HG03439 (cell line): Measurements from ENCODE around the gene PXDN.
"Not testable (repeated sequence)": the region's sequence is repeated elsewhere in the genome, so short reads cannot be mapped to it uniquely, and the experiment has no call there.

Experiments used
- ATAC-seq: cut with Tn5 transposase; IDR thresholded peaks from one replicate; pipeline ENCODE4 v1.9.1; 2021; ENCODE audit warnings: mild to moderate bottlenecking, moderate library complexity; ENCODE audit not compliant: unreplicated experiment

Gene PXDN

DNA sequence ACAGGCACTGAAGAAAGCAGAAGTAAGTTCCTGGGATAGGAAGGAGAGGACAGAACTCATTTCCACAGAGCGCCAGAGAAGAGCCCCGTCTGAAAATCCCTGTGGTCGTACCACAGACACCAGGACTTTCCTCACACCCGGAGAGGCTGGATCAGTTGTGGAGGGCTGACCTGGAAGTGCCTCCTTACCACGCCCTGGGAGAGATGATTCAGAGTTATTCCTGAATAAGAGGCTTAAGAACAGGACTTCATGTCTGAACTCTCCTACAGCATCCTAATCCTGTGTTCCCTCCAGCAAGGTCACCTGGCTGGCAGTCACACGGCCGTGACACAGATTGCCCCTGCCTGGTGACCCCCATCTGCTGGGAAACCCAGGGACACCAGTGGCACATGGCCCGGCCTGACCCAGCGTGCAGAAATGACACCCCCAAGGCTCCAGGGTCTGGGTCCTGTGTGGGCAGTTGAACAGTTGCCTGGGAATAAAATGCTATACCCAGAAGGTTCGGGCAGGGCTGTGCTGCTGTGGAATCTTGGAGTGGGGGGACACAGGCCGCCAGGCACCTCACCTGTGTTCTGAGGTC is 105.9 kb downstream of the PXDN start:
- no peak for ATAC-seq

DNA sequence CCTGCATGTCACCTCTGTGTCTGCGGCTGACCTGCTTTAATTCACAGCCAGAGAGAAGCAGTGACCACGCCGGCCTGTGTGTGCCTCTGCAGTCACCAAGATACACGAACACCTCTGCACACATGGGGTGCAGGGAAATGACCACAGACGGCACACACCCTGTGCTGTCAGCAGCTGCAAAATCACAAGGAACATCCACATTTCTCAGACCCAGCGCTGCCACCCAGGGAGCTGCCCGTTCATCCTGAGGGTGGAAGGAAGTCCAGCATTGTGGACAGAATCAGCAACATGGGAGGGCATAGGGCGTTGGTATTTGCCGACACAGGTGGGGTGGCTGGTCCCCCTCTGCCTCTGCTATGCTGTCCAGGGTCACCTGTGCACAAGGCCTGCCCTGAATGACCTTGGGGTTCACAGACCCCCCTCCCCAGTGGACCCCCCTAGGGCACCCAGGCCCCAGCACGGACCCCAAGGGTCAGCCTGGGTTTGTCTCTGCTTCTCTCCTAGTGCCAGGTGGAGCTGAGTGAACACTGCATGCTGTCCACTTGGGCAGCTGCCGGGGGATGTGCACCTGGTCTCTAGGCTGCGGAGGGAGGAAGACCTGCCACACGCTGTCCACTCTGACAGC is 107.4 kb downstream of the PXDN start:
- no peak for ATAC-seq

DNA sequence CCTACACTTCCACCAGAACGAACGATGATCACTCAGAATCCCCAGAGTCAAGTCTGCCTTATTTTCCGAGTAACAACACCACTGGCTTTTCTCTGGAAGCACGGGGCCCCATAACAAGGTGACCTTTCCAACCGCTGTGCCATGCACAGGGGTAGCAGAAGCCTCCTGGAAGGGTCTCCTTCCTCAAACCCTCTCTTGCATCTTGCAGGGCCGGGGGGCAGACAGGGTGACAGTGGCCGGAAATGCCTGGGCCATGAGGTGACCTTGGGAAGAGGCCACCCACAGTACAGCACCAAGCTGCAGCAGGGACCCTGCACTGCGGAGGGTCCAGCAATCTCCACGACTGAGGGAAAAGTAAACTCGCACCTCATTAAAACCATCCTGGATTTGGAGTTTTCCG is 108.5 kb downstream of the PXDN start:
- ATAC-seq = no peak

DNA sequence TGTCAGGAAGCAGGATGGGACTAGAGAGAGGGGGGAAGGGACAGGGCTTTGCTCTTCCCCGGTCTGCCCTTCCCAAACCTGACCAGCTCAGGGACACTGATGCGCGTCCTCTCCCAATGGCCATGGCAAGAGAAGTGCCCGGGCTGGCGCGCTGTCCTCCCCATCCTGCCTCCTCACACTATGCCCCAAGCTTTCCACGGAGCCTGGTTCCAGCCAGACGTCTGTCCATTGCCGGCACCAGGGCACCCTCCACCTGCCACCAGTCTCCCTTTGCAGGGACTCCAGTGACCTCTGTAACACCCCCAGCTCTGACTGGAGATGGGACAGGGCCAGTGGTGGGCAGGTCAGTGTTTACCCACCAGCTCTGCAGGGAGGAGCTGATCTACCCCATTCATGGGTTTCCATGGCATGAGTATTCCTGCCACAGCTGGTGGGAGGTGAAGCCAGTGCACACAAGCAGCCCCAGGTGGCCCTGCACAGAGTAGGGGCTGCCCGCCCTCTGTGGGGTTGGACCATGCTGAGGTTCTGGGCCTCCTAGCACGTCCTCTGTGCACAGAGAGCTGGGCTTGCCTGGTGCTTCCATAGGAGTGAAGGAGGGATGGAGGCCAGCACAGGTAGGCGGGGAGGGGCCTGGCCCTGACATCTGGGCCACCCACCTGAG is 109.5 kb downstream of the PXDN start:
- ATAC-seq = no peak

DNA sequence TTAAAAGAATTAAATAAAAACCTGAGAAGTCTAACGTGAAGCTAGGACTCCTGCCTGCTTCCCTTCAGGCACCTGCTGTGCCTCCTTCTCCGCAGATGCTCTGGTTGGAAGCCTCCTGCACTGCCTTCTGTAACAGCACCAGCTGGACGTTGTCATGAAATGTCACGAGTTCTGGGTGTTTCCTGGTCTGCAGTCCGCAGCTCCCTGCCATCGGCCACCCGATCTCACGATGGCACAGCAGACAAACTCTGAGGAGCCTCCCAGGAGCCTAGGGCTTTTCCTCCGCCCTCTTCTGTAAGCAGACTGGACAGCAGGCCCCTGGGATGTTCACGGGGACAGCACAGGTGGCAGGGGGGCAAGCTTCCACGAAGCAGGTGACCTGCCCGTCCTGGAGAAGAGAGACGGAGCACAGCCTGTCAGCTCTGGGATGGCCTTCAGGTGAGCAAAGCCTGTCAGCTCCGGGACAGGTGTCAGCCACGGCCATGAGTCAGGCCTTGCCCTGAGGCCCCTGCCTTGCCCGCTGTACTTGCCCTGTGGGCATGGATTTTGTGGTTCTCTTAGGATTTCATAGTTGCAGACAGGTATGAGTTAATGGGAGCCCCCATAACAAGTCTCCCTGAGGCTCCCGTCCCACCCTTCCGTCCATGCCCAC is 110.3 kb downstream of the PXDN start:
- no peak for ATAC-seq

DNA sequence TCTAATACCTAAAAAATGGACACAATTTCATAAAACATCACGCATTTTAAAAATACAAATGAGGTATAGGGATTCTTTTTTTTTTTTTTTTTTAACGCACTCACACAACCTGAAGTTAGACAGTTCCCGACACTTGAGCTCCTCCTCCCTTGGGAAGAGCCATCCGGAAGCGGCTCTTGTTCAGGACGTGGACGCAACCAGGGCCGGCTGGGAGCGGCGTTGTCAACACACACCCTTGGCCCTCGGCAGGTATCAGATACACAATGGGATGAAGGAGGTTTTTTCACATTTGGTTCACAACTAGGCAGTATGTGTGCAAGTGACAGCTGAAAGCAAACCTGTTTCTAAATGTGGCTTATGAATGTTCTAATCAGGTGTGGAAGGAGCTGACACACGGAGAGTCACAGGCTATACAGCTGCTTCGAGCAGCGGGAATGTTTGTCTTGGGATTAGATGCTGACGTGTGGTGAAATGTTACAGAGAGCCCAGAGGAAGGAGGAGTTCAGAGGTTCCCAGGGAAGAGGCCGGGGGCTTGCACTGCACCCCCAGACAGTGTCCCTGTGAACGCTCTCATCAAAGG is 111.1 kb downstream of the PXDN start:
- ATAC-seq = no peak

DNA sequence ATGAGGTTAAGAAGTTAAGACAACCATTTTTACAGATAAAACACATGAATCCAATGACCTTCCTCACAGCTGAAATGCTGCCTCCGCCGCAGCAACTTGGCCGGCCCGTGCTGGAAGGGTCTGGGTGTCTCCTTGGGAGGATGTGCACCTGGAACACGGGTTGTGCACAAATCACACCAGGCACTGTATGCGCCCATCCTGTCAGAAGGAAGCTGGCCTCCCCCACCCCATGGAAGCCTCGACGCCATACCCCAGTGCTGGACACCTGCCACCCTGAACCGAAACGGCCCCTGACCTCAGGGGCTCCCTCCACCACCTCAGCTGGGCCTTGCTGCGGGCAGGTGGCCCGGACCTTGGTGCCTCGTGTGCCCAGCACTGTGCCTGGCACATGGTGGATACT is 111.8 kb downstream of the PXDN start:
- ATAC-seq = no peak

DNA sequence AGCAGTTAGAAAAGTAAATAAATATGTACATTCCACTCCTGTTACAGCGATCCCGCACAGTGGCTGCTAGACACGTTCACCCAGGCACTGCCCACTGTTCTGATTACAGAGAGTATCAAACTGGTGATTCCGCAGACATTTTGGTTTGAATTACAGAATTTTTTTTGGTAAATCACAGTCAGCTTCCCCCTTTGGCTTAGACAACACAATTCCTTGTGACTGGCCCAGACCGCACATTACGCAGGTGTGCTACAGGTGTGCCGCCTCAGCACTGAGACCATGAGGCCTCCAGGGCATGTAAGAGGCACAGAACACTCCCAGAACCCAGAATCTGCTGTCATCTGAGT is 112.3 kb downstream of the PXDN start:
- ATAC-seq = no peak

DNA sequence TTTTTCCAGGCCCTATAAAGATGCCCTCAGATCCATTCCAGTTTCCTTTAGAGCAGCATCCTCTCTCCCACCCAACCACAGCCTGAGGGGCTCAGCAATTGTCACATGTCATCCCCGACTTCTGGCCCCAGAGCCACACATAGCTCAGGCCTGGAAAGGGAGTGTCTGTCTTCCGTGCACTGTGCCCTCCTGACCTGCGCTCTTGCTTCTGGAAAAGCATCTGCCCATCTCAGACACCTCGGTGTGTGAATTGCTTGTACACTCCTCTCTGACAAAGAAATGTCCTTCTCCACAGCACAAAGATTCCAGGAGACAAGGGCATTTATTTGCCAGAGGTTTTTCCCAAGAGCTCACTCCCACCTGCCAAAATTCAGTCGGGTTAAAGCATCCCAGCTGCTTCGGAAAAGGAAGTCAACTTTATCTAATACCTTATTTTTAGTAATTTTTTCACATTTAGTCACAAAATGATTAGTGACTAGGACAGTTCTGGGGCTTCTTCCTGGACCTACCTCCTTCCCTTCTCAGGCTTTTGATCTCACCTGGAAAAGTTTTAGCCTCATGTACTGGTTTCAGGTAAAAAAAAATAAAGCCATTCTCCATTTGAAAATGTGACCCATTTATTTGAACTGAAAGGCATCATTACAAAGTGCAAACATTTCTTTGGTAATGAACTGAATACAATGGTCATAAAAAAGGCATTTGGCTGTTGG is 112.9 kb downstream of the PXDN start:
- ATAC-seq = no peak

DNA sequence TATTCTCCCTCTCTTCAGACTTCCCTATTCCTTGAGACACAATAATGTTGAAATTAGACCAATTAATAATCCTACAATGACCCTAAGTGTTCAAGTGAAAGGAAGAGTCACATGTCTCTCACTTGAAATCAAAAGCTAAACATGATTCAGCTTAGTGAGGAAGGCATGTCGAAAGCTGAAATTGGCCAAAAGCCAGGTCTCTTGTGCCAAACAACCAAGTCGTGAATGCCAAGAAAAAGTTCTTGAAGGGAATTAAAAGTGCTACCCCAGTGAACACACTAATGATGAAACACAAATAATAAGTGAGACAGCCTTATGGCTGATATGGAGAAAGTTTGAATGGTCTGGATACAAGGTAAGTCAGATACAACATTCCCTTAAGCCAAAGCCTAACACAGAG is 115.4 kb downstream of the PXDN start:
- ATAC-seq = no peak

DNA sequence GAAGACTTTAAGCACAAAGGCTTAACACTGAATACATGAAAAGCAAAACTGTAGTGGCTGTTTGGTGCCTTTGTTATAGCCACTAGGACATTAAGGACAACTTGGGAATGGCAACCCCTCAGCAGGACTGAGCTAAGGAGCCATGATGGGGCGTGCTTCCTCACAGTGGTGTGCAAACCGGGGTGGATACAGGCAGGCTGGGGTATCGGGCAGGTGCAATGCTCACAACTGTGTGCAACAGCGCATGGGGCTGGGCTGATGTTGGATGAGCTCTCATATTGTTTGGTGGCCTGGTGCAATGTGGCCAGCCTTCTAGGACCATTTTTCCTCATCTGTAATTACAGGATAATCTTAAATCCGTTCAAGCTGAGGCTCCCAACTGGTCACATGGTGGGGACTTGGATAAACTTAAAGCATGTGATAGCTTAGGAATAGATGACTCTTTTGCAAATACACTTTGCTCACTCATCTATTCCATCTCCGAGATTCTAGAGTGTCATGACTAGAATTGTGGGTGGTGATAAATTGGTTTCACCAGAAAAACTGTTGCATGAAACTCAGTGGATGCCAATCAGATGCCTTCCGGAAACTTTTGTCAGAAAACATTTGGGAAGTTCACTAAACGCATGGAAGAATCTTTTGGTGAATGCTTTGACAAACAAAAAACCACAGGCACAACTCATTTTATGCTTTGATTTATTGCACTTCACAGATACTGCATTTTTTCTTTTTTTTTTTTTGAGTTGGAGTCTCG is 116.5 kb downstream of the PXDN start:
- ATAC-seq = no peak

DNA sequence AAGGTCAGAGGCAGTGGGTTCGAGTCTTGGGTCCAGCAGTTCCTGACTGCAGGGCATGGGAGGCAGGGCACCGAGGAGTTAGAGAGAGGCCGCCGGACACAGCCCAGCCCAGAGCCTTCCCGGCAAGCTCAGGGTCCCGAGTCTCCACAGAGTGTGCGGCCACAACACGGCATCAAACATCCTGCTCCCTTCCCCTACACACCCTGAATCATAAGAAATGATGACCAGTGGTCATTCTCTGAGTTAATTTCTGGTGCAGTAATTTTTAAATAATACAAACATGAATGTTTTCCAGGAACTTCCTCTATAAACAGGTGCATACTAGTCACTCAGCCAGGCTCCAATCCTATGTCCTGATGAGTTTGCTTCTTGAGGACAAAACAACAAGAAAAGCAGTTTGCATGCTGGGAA is 118.0 kb downstream of the PXDN start:
- no peak for ATAC-seq

DNA sequence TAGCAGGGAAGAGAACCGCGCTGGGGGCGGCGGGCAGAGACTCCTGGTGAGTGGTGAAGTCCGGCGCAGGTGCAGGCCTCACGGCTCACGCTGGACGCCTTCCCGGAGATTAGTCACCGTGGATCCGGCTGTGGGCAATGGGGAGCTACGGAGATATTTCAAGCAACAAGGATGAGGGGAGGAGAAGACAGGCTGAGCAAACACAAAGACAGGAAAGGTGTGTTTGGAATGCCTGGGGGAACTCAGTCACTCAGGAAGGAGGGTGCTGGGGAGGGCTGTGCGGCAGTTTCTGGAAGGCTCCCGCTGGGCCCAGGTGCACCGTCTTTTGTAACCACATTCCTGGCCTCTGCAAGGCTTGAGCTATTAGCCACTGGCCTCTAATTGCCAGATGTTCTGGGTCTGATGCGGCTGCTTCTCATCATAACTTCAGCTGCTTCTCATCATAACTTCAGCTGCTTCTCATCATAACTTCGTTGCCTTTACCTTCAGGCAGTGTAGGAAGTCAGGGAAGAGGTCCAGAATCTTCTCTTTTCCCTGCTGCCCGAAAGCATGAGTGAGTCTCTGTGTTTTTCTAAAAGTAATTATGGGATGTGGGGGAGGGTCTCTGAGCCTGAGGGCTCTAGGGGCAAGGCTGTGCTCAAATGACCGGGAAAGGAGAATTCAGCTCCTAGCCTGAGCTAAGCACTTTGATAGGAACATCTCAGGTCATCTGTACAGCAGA is 118.9 kb downstream of the PXDN start:
- no peak for ATAC-seq

DNA sequence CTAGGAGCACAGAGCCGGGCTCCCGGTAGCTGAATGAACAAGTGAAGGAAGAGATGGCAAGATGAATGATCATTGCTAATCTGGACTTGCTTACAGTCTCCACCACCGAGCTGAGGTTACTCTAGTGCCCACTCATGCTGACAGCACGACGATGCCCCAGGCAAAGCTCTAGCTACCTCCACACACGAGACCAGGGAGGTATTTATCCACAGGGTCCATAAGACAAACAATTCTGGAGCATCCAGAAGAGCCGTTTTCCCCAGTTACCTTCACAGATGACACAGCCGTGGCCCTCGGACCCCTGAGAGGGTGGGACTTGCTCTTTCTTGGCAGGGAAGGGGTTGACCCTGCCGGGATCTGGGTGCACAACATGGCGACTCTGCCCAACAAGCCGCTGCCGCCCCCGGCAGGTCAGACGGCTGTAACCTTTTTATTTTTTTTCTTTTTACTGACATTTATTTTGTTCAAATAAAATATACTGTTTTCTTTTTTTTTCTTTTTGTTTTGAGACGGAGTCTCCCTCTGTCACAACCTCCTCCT is 120.3 kb downstream of the PXDN start:
- no peak for ATAC-seq

DNA sequence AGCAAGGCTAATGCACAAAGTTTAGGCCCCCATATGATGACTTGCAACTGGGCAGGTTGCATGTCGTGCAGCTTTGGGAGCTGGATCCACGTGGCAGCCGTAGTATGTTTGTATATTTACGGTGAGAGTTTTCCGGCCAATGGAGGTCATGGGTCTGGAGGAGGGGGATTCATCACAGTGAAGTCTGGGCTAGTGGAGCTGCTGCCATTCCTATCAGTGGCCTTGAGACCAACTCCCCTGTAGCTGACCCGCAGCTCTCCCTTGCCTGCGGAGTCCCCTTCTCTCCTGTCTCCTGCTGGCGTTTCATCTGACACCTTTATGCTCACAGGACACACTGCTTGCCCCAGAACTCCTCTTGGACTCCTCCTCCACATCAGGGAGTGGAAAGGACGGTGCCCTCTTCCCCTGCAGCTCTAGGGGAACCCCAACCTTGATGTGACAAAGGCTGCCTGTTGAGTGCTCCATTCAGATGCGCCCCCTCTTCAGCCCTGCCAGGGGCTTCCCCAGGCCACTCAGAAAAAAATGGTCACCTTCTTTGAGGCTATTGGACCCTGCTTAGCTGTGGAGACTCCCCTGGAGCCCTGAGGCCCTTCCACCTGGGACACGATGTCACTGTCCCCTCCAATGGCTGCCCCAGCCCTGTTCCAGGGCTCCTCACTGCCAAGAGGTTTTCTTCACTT is 121.7 kb downstream of the PXDN start:
- ATAC-seq = no peak

DNA sequence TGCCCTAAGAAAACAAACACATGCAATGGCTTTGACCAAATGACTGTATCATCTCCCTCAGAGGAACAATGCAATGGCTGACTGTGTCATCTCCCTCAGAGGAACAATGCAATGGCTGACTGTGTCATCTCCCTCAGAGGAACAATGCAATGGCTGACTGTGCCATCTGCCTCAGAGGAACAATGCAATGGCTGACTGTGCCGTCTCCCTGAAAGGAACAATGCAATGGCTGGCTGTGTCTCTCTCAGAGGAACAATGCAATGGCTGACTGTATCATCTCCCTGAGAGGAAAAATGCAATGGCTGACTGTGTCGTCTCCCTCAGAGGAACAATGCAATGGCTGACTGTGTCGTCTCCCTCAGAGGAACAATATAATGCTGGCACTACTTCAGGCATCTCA is 122.3 kb downstream of the PXDN start:
- not testable (repeated sequence) for ATAC-seq

DNA sequence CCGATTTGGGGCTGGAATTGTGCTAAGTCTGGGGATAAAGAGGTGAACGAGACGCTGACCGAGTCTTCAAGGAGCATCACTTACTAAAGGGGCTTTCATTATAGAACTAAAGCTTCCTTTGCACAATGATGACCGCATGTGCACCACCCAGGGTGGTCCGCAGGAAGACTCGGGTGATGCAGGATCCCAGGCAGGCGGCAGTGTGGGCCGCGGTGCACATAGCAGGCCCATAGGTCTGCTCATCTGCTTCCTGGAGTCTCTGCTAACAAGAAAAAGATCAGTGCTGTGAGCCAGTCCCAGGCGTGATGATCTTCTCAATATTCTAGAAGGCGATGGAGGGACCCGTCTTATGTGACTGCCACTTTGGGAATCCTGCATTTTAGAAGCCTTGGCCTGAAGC is 122.8 kb downstream of the PXDN start:
- ATAC-seq = no peak

DNA sequence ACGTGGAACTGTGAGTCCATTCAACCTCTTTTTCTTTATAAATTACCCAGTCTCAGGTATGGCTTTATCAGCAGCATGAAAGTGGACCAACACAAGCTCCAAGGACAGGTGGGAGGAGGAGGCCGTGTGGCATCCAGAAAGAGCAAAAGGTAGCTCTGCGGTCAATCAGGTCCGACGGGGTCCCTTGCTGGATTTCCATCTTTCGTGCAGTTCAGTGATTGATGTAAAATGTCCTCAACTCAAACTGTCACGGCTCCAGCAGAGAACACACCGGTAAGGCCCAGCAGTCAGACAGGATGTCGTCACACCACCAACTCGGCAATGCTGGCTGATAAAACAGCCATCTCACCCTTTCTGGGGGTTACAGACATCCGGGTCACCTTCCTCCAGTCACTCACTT is 123.3 kb downstream of the PXDN start:
- ATAC-seq = no peak

DNA sequence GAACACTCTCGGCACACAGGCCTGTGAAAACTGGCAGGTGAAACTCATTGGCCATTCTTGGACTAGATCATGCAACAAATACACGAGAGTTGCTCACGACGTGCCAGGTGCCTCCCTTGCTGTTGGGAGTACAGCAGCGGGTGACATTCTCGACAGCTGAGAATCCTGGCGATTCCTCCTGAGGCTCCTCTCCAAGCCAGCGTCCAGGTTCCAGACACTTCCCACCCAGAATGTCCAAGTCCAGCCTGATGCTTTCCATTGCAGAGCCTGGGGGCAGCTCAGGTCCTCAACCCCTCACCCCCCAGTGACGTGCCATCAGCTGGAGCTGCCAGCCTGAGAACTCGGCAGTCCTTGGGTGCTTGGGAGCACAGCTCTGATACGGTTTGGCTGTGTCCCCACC is 124.2 kb downstream of the PXDN start:
- ATAC-seq = no peak
